Neuron (in vitro differentiated cells): Measurements from ENCODE around the gene OR14A16.

Experiments used
- H2AFZ ChIP-seq: one replicate; pipeline ENCODE4 v1.6.1; 2013; ENCODE audit warnings: low read depth, mild to moderate bottlenecking, inconsistent platforms, low read length, moderate library complexity
- H3K27me3 ChIP-seq: one replicate; pipeline ENCODE4 v1.6.1; 2013; ENCODE audit warnings: low read length; ENCODE audit not compliant: insufficient read depth
- H3K36me3 ChIP-seq: one replicate; pipeline ENCODE4 v1.6.1; 2013; ENCODE audit warnings: low read length; ENCODE audit not compliant: insufficient read depth
- H3K4me1 ChIP-seq: one replicate; pipeline ENCODE4 v1.6.1; 2013; ENCODE audit warnings: low read length; ENCODE audit not compliant: insufficient read depth
- H3K4me3 ChIP-seq: 2 replicates; pipeline ENCODE4 v1.5.1; 2013; ENCODE audit warnings: mild to moderate bottlenecking, low read length, moderate library complexity
- H3K9me3 ChIP-seq: one replicate; pipeline ENCODE4 v1.6.1; 2013; ENCODE audit warnings: low read length

Gene OR14A16, protein sequence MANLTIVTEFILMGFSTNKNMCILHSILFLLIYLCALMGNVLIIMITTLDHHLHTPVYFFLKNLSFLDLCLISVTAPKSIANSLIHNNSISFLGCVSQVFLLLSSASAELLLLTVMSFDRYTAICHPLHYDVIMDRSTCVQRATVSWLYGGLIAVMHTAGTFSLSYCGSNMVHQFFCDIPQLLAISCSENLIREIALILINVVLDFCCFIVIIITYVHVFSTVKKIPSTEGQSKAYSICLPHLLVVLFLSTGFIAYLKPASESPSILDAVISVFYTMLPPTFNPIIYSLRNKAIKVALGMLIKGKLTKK

DNA sequence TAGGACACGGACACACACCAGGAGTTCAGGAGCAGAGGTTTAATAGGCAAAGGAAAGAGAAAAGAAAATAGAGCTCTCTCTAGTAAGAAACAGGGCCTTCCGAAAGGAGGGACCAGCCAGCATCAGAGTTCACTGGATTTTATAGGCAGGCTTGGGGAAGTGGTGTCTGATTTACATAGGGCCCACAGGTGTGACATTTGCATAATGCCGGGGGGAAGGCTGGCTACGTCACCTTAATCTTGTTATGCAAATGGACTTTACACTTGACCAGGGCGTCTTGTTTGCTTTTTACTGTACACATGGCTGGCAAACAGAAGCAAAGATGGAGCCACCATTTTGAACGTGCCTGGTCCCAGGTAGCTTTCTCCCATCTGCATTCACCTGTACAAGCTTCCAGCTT is at the start of gene OR14A16:
TSS of gene OR14A16 (minus strand) at position 97 of the 400 bp plus-strand sequence. CDS start 8,390 bp downstream, outside the sequence.
- Histone ChIP-seq H3K27me3 (no peaks in the 10 kb centered on the region), H3K4me3 (no peak within 1 kb of the TSS), H2AFZ (no peak within 1 kb of the TSS), H3K4me1 (no peaks in the 10 kb centered on the region), H3K9me3 (no peaks in the 10 kb centered on the region), H3K36me3 (no peaks in the 10 kb centered on the region)

DNA sequence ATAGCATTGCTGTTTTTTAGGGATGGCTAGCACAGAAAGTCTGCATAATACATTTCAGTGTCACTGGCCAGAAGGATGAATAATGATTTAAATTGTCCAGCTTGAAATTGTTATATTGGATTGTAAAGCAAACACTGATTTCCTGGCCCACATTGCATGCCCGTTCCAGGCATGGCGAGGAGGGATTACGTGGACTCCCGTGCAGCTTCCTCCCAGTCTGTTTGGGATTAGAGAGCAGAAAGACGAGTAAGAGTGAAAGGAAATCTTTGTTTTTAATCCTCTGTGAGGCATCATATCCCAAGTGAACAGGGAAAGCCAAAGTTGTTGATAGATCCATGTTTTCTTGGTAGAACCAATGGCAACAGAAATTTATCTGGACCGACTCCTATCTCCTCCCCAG is 41.5 kb upstream of the OR14A16 start:
- Histone ChIP-seq H3K4me1 (no peaks in the 10 kb centered on the region), H3K36me3 (no peaks in the 10 kb centered on the region), H2AFZ (no peak overlapping the region), H3K4me3 (no peak overlapping the region), H3K27me3 (no peaks in the 10 kb centered on the region), H3K9me3 (no peaks in the 10 kb centered on the region)

DNA sequence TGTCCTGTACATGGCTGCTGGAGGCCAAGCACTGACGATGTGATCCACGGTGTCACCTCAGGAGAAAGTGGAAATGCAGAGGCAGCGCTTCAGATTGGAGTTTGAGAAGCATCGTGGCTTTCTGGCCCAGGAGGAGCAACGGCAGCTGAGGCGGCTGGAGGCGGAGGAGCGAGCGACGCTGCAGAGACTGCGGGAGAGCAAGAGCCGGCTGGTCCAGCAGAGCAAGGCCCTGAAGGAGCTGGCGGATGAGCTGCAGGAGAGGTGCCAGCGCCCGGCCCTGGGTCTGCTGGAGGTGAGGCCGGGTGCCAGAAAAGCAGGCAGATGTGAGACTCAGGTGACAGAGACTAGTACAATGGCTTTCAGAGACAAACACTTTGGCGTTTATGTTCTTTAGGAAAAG is 40.7 kb upstream of the OR14A16 start:
- Histone ChIP-seq H3K4me3 (no peak overlapping the region), H2AFZ (no peak overlapping the region), H3K4me1 (no peaks in the 10 kb centered on the region), H3K27me3 (no peaks in the 10 kb centered on the region), H3K9me3 (no peaks in the 10 kb centered on the region), H3K36me3 (no peaks in the 10 kb centered on the region)

DNA sequence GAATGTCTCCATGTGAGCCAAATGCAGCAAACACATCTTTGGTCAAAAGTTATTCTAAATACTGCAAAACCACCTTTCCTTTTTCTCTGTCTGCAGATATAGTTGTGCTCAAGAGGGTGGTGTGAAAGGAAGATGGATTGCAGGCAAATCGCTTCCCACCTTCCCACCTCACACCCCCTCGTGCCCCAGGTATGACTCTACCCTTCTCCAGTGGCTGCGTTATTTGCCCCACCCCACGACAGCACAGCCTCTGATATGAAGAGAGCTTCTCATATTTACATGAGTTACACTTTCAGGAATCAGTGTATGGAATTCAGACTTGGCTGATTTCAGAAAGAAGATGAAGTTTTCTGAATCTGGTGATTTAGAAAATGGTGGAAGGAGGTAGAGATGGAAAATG is 38.8 kb upstream of the OR14A16 start:
- Histone ChIP-seq H3K4me3 (no peak overlapping the region), H3K4me1 (no peaks in the 10 kb centered on the region), H3K27me3 (no peaks in the 10 kb centered on the region), H3K9me3 (no peaks in the 10 kb centered on the region), H3K36me3 (no peaks in the 10 kb centered on the region), H2AFZ (no peak overlapping the region)

DNA sequence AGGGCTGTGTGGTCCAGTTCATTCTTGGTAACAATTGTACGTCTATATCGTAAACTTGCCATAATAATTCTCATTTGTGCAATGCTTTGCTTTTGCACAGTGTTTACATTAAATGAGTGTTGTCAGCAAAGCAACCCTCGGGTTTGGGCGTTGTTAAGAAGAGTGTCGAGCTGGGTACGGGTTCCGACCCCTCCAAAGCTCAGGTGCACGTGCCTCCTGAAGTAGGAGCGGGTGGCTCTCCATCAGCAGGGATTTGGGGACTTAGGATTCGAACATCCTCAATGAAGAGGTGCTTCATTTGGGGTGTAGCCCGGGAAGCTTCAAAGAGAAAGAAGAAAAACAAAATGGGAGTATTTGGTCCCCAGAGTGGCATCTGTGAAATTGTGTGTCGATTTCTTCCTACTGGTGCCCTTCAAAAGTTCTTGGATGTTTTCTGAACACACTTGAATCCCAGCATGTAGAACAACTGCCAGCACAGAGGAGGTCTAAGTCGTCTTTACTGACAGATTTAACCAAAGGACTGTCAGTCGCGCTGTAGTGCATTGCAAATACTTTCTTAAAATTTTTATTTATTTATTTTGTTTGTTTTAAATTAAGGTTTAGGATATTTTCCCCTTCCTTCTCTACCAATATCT is 34.2 kb upstream of the OR14A16 start:
- Histone ChIP-seq H3K36me3 (no peaks in the 10 kb centered on the region), H2AFZ (no peak overlapping the region), H3K27me3 (no peaks in the 10 kb centered on the region), H3K9me3 (no peaks in the 10 kb centered on the region), H3K4me1 (no peaks in the 10 kb centered on the region), H3K4me3 (no peak overlapping the region)

DNA sequence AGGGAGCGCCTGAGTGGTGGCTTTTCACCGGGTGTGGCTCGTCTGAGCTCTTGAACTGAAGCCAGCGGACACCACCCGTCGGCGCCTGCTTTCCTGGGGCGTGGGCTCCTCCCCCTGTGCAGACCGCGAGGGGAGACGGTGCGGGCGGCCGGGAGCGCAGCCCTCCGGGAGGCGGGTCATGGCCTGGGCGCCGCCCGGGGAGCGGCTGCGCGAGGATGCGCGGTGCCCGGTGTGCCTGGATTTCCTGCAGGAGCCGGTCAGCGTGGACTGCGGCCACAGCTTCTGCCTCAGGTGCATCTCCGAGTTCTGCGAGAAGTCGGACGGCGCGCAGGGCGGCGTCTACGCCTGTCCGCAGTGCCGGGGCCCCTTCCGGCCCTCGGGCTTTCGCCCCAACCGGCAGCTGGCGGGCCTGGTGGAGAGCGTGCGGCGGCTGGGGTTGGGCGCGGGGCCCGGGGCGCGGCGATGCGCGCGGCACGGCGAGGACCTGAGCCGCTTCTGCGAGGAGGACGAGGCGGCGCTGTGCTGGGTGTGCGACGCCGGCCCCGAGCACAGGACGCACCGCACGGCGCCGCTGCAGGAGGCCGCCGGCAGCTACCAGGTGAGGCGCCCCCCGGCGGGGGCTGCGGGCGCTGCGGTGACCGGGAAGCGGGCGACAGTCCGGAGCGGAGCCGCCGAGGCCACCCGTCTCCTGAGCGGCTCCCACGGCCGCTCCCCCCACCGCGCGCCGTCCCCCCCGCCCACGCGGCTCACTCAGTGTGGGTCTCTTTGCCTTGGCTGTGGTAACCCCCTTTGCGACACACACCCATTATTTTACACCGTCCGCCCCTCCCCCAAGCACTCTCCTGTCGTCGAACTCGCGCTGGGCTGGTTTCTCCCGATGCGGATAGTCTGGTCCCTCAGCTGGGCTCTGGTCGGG is 33.4 kb upstream of the OR14A16 start, which contains the start of gene TRIM58:
TSS of gene TRIM58 (plus strand) at position 119 of the 916 bp plus-strand sequence. CDS start at position 179, 60 bp downstream.
- H3K27me3 ChIP-seq, result no peaks in the 10 kb centered on the region
- H2AFZ ChIP-seq, result no peak within 1 kb of the TSS
- H3K36me3 ChIP-seq, result no peaks in the 10 kb centered on the region
- H3K4me3 ChIP-seq, result no peak within 1 kb of the TSS
- H3K9me3 ChIP-seq, result no peaks in the 10 kb centered on the region
- no peaks in the 10 kb centered on the region for H3K4me1 ChIP-seq

DNA sequence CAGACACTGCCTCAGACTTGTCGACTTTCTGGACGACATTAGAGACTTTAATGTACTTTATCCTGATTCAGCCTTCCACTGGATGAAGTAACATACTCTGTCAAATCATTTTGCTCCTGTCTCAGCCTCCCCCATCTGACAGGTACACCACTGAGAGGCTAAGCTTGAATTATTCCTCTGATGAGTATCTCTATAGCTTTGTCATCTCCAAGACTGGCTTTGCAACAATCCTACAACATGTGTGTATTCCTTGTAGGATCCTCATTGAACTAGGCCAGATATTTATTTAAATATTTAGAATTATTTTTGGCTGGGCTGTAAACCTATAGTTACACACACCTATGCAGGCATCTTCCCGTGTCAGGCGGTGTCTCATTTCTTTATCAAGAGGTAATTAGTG is 32.0 kb upstream of the OR14A16 start:
- no peaks in the 10 kb centered on the region for H3K27me3 ChIP-seq

DNA sequence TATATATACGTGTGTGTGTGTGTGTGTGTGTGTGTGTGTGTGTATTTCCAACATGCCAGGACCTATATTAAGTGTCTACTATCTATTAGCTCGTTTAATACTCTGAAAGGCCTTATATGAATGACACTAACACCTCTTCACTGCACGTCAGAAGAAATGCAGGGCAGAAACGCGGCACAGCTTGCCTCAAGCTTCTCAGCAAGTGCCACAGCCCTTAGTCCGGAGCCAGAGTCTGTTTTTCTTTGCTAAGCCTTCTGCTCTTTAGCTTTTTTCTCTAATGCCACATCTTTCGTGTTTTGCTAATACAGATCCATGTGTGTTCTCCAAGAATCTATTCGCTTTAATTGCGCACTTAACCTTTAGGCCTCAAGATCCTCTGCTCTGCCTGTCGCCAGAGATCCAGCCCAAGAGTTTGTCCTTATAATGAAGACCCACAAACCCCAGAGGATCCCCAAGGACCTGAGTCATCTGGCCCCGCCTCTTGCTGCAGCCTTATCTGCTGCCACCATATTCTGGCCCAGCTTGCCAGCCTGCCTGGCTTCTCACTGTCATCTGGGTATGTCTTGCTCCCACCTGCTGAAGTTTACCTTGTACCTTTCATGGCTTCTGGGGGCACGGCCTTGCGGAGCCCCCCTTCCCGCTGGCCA is 31.1 kb upstream of the OR14A16 start:
- Histone ChIP-seq H3K4me1 (no peaks in the 10 kb centered on the region), H3K9me3 (no peaks in the 10 kb centered on the region), H3K36me3 (no peaks in the 10 kb centered on the region), H2AFZ (no peak overlapping the region), H3K27me3 (no peaks in the 10 kb centered on the region), H3K4me3 (no peak overlapping the region)

More for the DNA sequence above, 32.0 kb upstream of the OR14A16 start:
- H3K36me3 ChIP-seq, result no peaks in the 10 kb centered on the region
- no peaks in the 10 kb centered on the region for H3K9me3 ChIP-seq
- H3K4me3 ChIP-seq, result no peak overlapping the region
- no peaks in the 10 kb centered on the region for H3K4me1 ChIP-seq
- no peak overlapping the region for H2AFZ ChIP-seq

DNA sequence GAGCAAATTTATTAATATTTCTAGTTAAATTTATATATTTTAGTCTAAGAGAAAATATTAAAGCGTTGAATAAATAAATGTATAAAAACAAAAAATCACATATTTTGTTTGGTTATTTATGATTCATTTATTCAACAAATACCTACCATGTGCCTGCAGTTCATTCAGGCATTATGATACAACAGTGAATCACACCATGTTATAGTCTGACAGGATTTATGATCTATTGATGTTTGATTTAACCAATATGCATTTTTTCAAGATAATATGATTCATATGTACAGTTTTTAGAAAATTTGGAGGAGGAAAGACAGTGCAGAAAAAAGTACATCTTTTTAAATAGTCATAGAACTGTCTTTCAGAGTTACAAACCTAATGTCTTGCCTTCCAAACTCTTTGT is 25.7 kb upstream of the OR14A16 start:
- Histone ChIP-seq H3K4me1 (no peaks in the 10 kb centered on the region), H3K9me3 (no peaks in the 10 kb centered on the region), H2AFZ (no peak overlapping the region), H3K36me3 (no peaks in the 10 kb centered on the region), H3K27me3 (no peaks in the 10 kb centered on the region), H3K4me3 (no peak overlapping the region)

DNA sequence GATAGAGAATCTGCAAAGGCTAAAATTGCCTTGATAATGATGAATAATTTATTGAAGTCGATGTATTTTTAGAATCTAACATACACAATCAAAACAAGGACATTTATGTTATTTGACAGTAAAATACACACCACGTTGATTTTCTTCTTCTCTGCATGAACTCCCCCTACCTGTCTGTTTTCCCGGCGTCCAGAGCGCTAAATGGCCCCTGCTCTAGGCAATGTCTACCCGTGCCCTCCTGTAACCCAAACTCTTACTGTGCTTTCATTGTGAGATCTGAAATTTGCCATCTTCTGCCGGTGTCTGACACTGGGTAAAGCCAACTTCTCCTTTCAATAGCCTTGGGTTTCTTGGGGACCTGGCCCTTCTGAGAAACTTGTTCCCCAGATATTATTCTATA is 24.4 kb upstream of the OR14A16 start:
- no peaks in the 10 kb centered on the region for H3K27me3 ChIP-seq
- H2AFZ ChIP-seq, result no peak overlapping the region
- H3K4me3 ChIP-seq, result no peak overlapping the region
- no peaks in the 10 kb centered on the region for H3K9me3 ChIP-seq
- H3K4me1 ChIP-seq, result no peaks in the 10 kb centered on the region
- no peaks in the 10 kb centered on the region for H3K36me3 ChIP-seq

DNA sequence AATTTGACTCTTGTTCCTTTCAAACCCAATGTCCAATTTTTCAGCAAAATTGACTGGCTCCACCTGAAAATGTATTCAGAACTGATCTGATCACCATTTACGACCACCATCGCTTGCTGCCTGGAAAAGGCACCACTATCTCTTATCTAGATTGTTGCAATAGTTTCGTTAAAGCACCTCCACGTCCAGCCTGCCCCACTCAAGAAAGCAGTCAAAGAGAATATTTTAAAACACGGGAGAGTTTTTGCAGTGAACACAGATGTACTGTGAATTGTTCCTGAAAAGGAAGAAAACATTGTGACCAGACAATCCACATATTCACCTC is 21.7 kb upstream of the OR14A16 start:
- Histone ChIP-seq H3K9me3 (no peaks in the 10 kb centered on the region), H3K27me3 (no peaks in the 10 kb centered on the region), H2AFZ (no peak overlapping the region), H3K4me1 (no peaks in the 10 kb centered on the region), H3K4me3 (no peak overlapping the region), H3K36me3 (no peaks in the 10 kb centered on the region)

DNA sequence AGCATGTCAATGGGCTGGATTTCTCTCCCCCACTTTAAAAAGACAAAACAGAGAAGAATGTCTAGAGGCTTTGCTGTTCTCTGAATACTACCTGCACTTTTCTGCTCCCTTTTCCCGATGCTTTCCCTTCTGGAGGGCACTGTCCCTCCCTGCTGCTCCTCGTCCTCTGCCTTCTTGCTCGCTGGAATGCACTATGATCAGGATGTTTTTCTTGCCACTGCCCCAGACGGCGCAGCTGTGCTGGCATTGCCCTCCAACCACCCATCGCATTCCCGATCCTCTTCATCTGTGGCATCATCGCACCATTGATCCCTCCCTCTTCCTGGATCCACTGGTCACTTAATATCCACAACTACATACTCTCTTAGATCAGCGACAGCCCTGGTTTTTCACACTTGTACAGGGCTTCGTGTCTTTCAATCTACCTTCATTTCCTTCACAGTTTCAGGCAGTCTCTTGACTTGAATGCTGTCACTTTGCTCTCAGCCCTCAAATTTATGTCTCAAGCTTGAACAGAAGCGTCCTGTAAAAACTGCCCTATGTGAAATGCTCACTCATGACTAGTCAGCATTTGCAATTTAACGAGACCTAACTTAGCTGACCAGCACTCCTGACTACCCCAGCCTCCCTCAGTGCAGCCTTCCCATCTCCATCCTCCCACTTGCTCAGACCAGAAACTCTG is 21.2 kb upstream of the OR14A16 start:
- Histone ChIP-seq H3K9me3 (no peaks in the 10 kb centered on the region), H3K4me1 (no peaks in the 10 kb centered on the region), H3K27me3 (no peaks in the 10 kb centered on the region), H2AFZ (no peak overlapping the region), H3K4me3 (no peak overlapping the region), H3K36me3 (no peaks in the 10 kb centered on the region)
